ENCODE measurements around the gene SPATA31E1.
"Not testable (repeated sequence)": the region's sequence is repeated elsewhere in the genome, so short reads cannot be mapped to it uniquely, and the experiment has no call there.

SPATA31E1 gene

GRCh38 chr9:87937352-87937751 is 54.7 kb downstream of the SPATA31E1 start:
- DNase-seq, result not testable (repeated sequence)

GRCh38 chr9:87937918-87938317 is 55.2 kb downstream of the SPATA31E1 start:
- not testable (repeated sequence) for DNase-seq

- not testable (repeated sequence) for DNase-seq
Observed at GRCh38 chr9:87938336-87938735, 55.7 kb downstream of the SPATA31E1 start.

All from NCI-H146 (cell line).